GM12878 (cell line): ENCODE data around the gene SPATS2L. TPM values are rescaled to one million over a fixed set of nuclear protein-coding genes. Genes with fewer than 3 reads are reported as not detected.

Source experiments
- ATAC-seq: fragments of 200-7000 bp; cut with Tn5 transposase; 3 replicates; pipeline ENCODE4 v1.9.1; 2020; ENCODE audit warnings: mild to moderate bottlenecking, moderate library complexity
- Bru-seq: library from RNA; stranded (reverse); fragments of 400-500 nt; gene quantifications from one replicate; lab custom pipeline; 2021; lab: Mats Ljungman, UMichigan
- BruChase-seq, 2 experiments: library from RNA; stranded (reverse); fragments of 400-500 nt; gene quantifications; one replicate each; lab custom pipeline; 2021; lab: Mats Ljungman, UMichigan
- BruUV-seq: library from RNA; stranded (reverse); fragments of 400-500 nt; replicated peaks from 2 replicates; lab custom pipeline; 2021; lab: Mats Ljungman, UMichigan
- CTCF ChIA-PET: fragments of 300-600 bp; sonication (Branson Sonifier 250); formaldehyde crosslinking; extraction: SDS; loops from one replicate; lab custom pipeline; 2021; ENCODE audit warnings: inconsistent platforms; lab: Yijun Ruan, JAX
- POLR2A ChIA-PET: fragments of 350-600 bp; formaldehyde crosslinking; extraction: SDS; loops from one replicate; lab custom pipeline; 2021; ENCODE audit warnings: inconsistent platforms; lab: Charles Lee
- RAD21 ChIA-PET: fragments of 300-600 bp; sonication (Branson Sonifier 250); formaldehyde crosslinking; loops from one replicate; lab custom pipeline; 2023; ENCODE audit warnings: antibody characterized with exemption; ENCODE audit not compliant: unreplicated experiment; lab: Charles Lee
- SMC1A ChIA-PET: fragments of 300-600 bp; sonication (Branson Sonifier 250); formaldehyde crosslinking; loops from one replicate; lab custom pipeline; 2023; ENCODE audit not compliant: unreplicated experiment, uncharacterized antibody; lab: Charles Lee
- DNase-seq: peaks from one replicate; pipeline ENCODE4 v3.0.0-alpha.2; 2011; ENCODE audit warnings: low read depth, low spot score
- FAIRE-seq: peaks from 3 replicates; lab custom pipeline; 2011; peaks lifted over from hg19 to GRCh38; lab: Jason Lieb, UNC
- H2AFZ ChIP-seq: 2 replicates; pipeline ENCODE4 v1.6.0; 2011; ENCODE audit warnings: low read depth, low read length, control low read depth; ENCODE audit not compliant: control insufficient read depth
- H3K27ac ChIP-seq: 2 replicates; pipeline ENCODE4 v1.5.1; 2011; ENCODE audit warnings: control low read depth; ENCODE audit not compliant: control insufficient read depth, insufficient read depth
- H3K27me3 ChIP-seq, 2 experiments: replicated peaks in 1 of 2; 2 replicates each; pipeline versions ENCODE4 v1.6.0 to v1.6.1; 2011; ENCODE audit warnings: low read length in 1 of 2; ENCODE audit not compliant: control insufficient read depth in 2 of 2, insufficient read depth in 2 of 2
- H3K36me3 ChIP-seq, 2 experiments: 2 replicates each; pipeline ENCODE4 v1.5.1; 2011; ENCODE audit warnings: low read length in 1 of 2; ENCODE audit not compliant: control insufficient read depth in 2 of 2, insufficient read depth in 2 of 2
- H3K4me1 ChIP-seq: 2 replicates; pipeline ENCODE4 v1.6.1; 2011; ENCODE audit warnings: mild to moderate bottlenecking, low read length, moderate library complexity, mixed read lengths; ENCODE audit not compliant: control insufficient read depth, insufficient read depth
- H3K4me2 ChIP-seq: 2 replicates; pipeline ENCODE4 v1.6.0; 2011; ENCODE audit warnings: control low read depth; ENCODE audit not compliant: control insufficient read depth, insufficient read depth
- H3K4me3 ChIP-seq: fragments of 200-600 bp; sonication (generic); 2 replicates; pipeline ENCODE4 v1.5.1; 2016
- H3K79me2 ChIP-seq: 2 replicates; pipeline ENCODE4 v1.6.0; 2011; ENCODE audit warnings: low read length; ENCODE audit not compliant: control insufficient read depth, insufficient read depth
- H3K9ac ChIP-seq: 2 replicates; pipeline ENCODE4 v1.8.0; 2011; ENCODE audit warnings: low read length, control low read depth, mixed read lengths; ENCODE audit not compliant: control insufficient read depth, insufficient read depth
- H3K9me3 ChIP-seq: replicated peaks from 3 replicates; pipeline ENCODE4 v1.5.1; 2011; ENCODE audit warnings: mild to moderate bottlenecking, low read length; ENCODE audit not compliant: control insufficient read depth, insufficient read depth
- H4K20me1 ChIP-seq: 2 replicates; pipeline ENCODE4 v1.6.0; 2011; ENCODE audit not compliant: control insufficient read depth, insufficient read depth
- BHLHE40 ChIP-seq, 2 experiments: fragments of 450-650 bp in 1 of 2; IDR thresholded peaks; 2 replicates each; pipeline ENCODE4 v1.6.1; 2011 to 2017; ENCODE audit warnings: low read depth in 2 of 2, borderline replicate concordance in 1 of 2, improper control_type of control experiment in 1 of 2, low read length in 1 of 2, mild to moderate bottlenecking in 1 of 2
- ETV6 ChIP-seq, 2 experiments: fragments of 450-650 bp in 1 of 2; IDR thresholded peaks in 1 of 2; conservative IDR thresholded peaks in 1 of 2; 2 replicates each; pipeline ENCODE4 v1.6.1; 2014; ENCODE audit warnings: antibody characterized with exemption in 1 of 2, borderline replicate concordance in 1 of 2, low read depth in 1 of 2, mild to moderate bottlenecking in 1 of 2, moderate library complexity in 1 of 2
- MYB ChIP-seq: fragments of 150-350 bp; IDR thresholded peaks from 2 replicates; pipeline ENCODE4 v1.6.1; 2014; ENCODE audit warnings: mild to moderate bottlenecking, low read depth, low read length, borderline replicate concordance
- PBX3 ChIP-seq: IDR thresholded peaks from 2 replicates; pipeline ENCODE4 v1.6.1; 2011; ENCODE audit warnings: mild to moderate bottlenecking, low read depth, low read length, moderate library complexity; ENCODE audit not compliant: insufficient replicate concordance
- PKNOX1 ChIP-seq: fragments of 450-650 bp; IDR thresholded peaks from 2 replicates; pipeline ENCODE4 v1.6.1; 2016; ENCODE audit warnings: mild to moderate bottlenecking
- RELA ChIP-seq: fragments of 450-650 bp; IDR thresholded peaks from 2 replicates; pipeline ENCODE4 v1.8.0; 2014; ENCODE audit warnings: borderline replicate concordance; ENCODE audit not compliant: partially characterized antibody
- SIN3A ChIP-seq: IDR thresholded peaks from 2 replicates; pipeline ENCODE4 v1.6.1; 2012; ENCODE audit warnings: low read depth, low read length, improper control_type of control experiment
- SMARCA5 ChIP-seq: fragments of 450-650 bp; IDR thresholded peaks from 2 replicates; pipeline ENCODE4 v1.6.1; 2017; ENCODE audit warnings: mild to moderate bottlenecking
- TAF1 ChIP-seq: IDR thresholded peaks from 2 replicates; pipeline ENCODE4 v1.6.1; 2011; ENCODE audit warnings: mild to moderate bottlenecking, low read depth, low read length, borderline replicate concordance
- ZBTB40 ChIP-seq: fragments of 450-650 bp; IDR thresholded peaks from 2 replicates; pipeline ENCODE4 v1.6.1; 2016; ENCODE audit warnings: mild to moderate bottlenecking, moderate library complexity, borderline replicate concordance
- WGBS: methylation state at CpG from one replicate; pipeline ENCODE4 v1.1.6; 2016; ENCODE audit warnings: low lambda C conversion rate; ENCODE audit not compliant: insufficient replicate concordance, insufficient coverage; ENCODE audit errors: missing lambda C conversion rate; 5-methylcytosine and 5-hydroxymethylcytosine counted together
- in situ Hi-C: fragments of 300-500 bp; cut with MboI; formaldehyde crosslinking; loops from 9 replicates; pipeline ENCODE4 v1.14.3; 2018; ENCODE audit warnings: mixed read lengths
- intact Hi-C: fragments of 100-400 bp; cut with micrococcal nuclease; formaldehyde crosslinking; loops from one replicate; pipeline ENCODE4 v1.14.2; 2022; ENCODE audit not compliant: unreplicated experiment
- long read RNA-seq, 2 experiments: library from polyadenylated mRNA; unstranded; transcript quantifications; one replicate each; pipeline ENCODE4 v2.0.0, GENCODE V29; 2019 to 2020
- polyA minus RNA-seq, 3 experiments: library from RNA; depleted of rRNA, polyadenylated mRNA; stranded (reverse); fragments of >200 nt; gene quantifications; 2 replicates each; pipeline ENCODE4 v1.2.3, GENCODE V29; 2011
- polyA plus RNA-seq, 11 experiments: library from polyadenylated mRNA; depleted of rRNA in 4 of 11; unstranded in 6 of 11; stranded (reverse) in 5 of 11; fragments of >200 nt; fragmentation: Nextera tagmentation in 4 of 11; fragmentation: Illumina TruSeq in 1 of 11; extraction: Ambion mirVana in 4 of 11; extraction: Trizol in 1 of 11; gene quantifications; 1 replicate in 1 of 11; 2 replicates in 10 of 11; pipeline versions ENCODE4 v1.2.1 to v1.2.3, GENCODE V29; 2011 to 2016; ENCODE audit warnings: inconsistent platforms in 2 of 11, missing spikeins in 2 of 11, low read depth in 1 of 11
- total RNA-seq, 4 experiments: library from RNA; depleted of rRNA in 3 of 4; stranded (reverse); fragments of >200 nt in 3 of 4; fragmentation: Illumina TruSeq in 1 of 4; extraction: Trizol in 1 of 4; gene quantifications; 2 replicates each; pipeline versions ENCODE4 v1.2.1 to v1.2.3, GENCODE V29; 2013 to 2021

Gene SPATS2L
- 19.1 and 27.4 TPM in 2 replicates for total RNA-seq (2013; cell fraction: nucleolus; rRNA removed)
- total RNA-seq (2014; rRNA removed): 18.9 and 19.7 TPM in 2 replicates
- 18.0 and 21.3 TPM in 2 replicates for total RNA-seq (2014; rRNA removed; fragmentation: Illumina TruSeq; extraction: Trizol)
- total RNA-seq (2021): 24.7 and 27.2 TPM in 2 replicates
- polyA plus RNA-seq (2011; ENCODE audit: low read depth): 6.9 TPM
- polyA plus RNA-seq (2011; rRNA removed): 16.3 and 21.4 TPM in 2 replicates
- 15.1 and 21.3 TPM in 2 replicates for polyA plus RNA-seq (2011; cell fraction: cytosol; rRNA removed)
- 8.3 and 8.6 TPM in 2 replicates for polyA plus RNA-seq (2011; cell fraction: nucleus; rRNA removed)
- polyA plus RNA-seq (2012): 11.0 and 13.0 TPM in 2 replicates
- polyA plus RNA-seq (2014; fragmentation: Illumina TruSeq; extraction: Trizol): 27.0 and 30.0 TPM in 2 replicates
- polyA plus RNA-seq (2014; fragmentation: Nextera tagmentation; extraction: Ambion mirVana): 1 to 10 TPM; 5.2 to 8.0 TPM
- 26.3 and 27.6 TPM in 2 replicates for polyA plus RNA-seq (2014; rRNA removed)
- 10 to 100 TPM; 16.3 to 22.0 TPM for polyA plus RNA-seq (2016; fragmentation: Nextera tagmentation; extraction: Ambion mirVana)
- 9.7 and 13.7 TPM in 2 replicates for polyA minus RNA-seq (2011; rRNA and poly(A)+ RNA removed)
- polyA minus RNA-seq (2011; cell fraction: cytosol; rRNA and poly(A)+ RNA removed): 9.4 and 10.2 TPM in 2 replicates
- 7.1 and 13.3 TPM in 2 replicates for polyA minus RNA-seq (2011; cell fraction: nucleus; rRNA and poly(A)+ RNA removed)
- percentile 66 among the genes with signal in this experiment for Bru-seq, nascent RNA
- percentile 53 among the genes with signal in this experiment for BruChase-seq, experiment 1, labeled RNA remaining after a 6-hour chase
- percentile 52 among the genes with signal in this experiment for BruChase-seq, experiment 2, labeled RNA remaining after a 2-hour chase
- long read RNA-seq, experiment 1, partial matches to known transcripts: 3 of 10 reads
- long read RNA-seq, experiment 1, other reads (novel, unspliced or antisense): 1 of 10 reads
- long read RNA-seq, experiment 2, partial matches to known transcripts: 12 of 22 reads
- long read RNA-seq, experiment 2, other reads (novel, unspliced or antisense): 6 of 22 reads

- ChIA-PET CTCF (interaction anchor here (1.3 to 1.9 kb wide), 3 partner anchors 70 to 165 kb away, joined by 3 to 6 read pairs (median 4); no protein-coding TSS in a partner anchor), POLR2A (interaction anchor here (0.6 to 1.0 kb wide), 2 partner anchors 14 to 375 kb away, joined by 3 to 4 read pairs; no protein-coding TSS in a partner anchor), RAD21 (interaction anchor here (1.0 to 1.8 kb wide), 2 partner anchors 101 to 165 kb away, joined by 3 to 7 read pairs; no protein-coding TSS in a partner anchor), SMC1A (interaction anchor here (0.9 to 2.2 kb wide), 6 partner anchors 16 to 175 kb away, joined by 3 to 9 read pairs (median 4); no protein-coding TSS in a partner anchor)
- no peaks in the 10 kb centered on the region for H3K36me3 ChIP-seq
- FAIRE-seq: no peak
- no peaks in the 10 kb centered on the region for H3K27me3 ChIP-seq
- peak within 1 kb of the TSS; percentile 70 for H3K27ac ChIP-seq
- peak within 1 kb of the TSS; percentile 66 for H3K9ac ChIP-seq
- WGBS: under 1% methylated on average over 63 of the region's 69 CpGs
- H3K4me3 ChIP-seq: peak within 1 kb of the TSS; percentile 73
- peak within 1 kb of the TSS; percentile 93 for H3K4me2 ChIP-seq
- DNase-seq: no peak
- in situ Hi-C loops: no loop called here
- peaks cover 19% of the 10 kb centered on the region for H3K79me2 ChIP-seq
- ATAC-seq: peak; percentile 73
- no TSS peak for BruUV-seq
- H2AFZ ChIP-seq: peak within 1 kb of the TSS; percentile 97
- intact Hi-C loops: loop anchor here (2.0 to 5.0 kb wide), 4 partner anchors 66 to 324 kb away; no protein-coding TSS in a partner anchor
- peaks cover 4% of the 10 kb centered on the region; the same call in 1 of the 2 replicates for H3K4me1 ChIP-seq
- no peaks in the 10 kb centered on the region for H4K20me1 ChIP-seq
- no peaks in the 10 kb centered on the region for H3K9me3 ChIP-seq
- TF ChIP-seq SIN3A (no peak), PBX3 (peak; percentile 76), BHLHE40 (IDR thresholded peaks at IDR 0.05; ENCODE audit: borderline replicate concordance in 1 of 2, low read depth in 2 of 2, low read length in 1 of 2) (peak; percentile 52 to 60), PKNOX1 (peak; percentile 89), TAF1 (no peak), ZBTB40 (peak; percentile 33; the same call in 1 of the 2 replicates), MYB (no peak), ETV6 (conservative IDR thresholded peaks at IDR 0.05 in 1 of 2, IDR thresholded peaks at IDR 0.05 in 1 of 2; ENCODE audit: borderline replicate concordance in 1 of 2, low read depth in 1 of 2) (no peak), RELA (no peak), SMARCA5 (0 out of 2 replicates have a peak, but pooled peaks have one; percentile 28)
These were observed at the start of gene SPATS2L for GRCh38 chr2:200306196-200306930. TSS of gene SPATS2L (plus strand) at chr2:200306693. CDS start at chr2:200389245, 82,552 bp downstream.
